CD4-positive, alpha-beta T cell treated with Interleukin-15 for 1 hour (primary cell): Measurements from ENCODE around the gene CWC15.
"Not testable (repeated sequence)": the region's sequence is repeated elsewhere in the genome, so short reads cannot be mapped to it uniquely, and the experiment has no call there.

Experiments used
- DNase-seq: peaks from one replicate; pipeline ENCODE4 v3.0.0-alpha.2; 2020

The CWC15 gene

DNA sequence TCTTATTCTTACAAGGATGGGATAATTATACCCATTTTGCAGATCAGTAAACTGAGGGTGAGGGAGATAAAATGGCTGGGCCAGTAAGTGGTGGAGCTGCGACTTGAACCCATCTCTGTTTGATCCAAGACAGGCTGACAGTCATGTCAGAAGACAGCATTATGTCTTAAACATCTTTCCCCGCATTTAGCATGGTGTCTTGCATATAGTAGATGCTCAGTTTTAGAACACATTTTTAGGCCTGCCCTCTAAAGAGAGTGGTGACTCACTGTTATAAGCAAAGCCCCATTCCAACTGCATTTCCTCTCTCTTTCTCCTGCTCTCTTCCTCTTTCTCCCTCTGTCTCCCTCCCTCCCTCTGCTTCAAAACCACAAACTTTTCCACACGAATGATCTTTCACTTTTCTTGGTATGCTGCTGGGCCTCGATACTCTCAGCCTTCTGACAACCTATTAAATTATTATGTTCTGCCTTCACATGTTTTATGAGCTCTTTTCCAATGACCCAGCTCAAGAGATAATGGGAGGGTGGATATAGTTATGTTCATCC lies 25.2 kb downstream of the CWC15 start:
- no peak for DNase-seq

DNA sequence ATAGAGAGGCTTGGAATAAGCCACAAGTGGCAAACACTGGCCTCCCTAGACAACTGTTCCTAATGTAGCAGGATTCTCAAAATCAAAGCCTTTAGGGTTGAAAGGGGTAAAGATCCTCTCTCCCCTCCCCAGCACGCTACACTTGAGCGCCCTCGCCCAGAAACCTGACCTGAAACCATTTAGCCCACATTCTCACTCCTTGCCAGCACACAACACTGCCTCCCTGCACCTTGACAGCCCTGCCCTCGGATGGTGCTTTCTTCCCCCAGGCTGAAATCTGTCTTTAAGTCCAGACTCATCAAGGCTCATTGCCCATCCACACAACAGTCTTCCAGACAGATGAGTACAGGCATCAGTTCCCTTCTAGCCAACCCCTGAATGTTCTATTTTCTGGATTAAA lies 26.5 kb downstream of the CWC15 start:
- DNase-seq = no peak

DNA sequence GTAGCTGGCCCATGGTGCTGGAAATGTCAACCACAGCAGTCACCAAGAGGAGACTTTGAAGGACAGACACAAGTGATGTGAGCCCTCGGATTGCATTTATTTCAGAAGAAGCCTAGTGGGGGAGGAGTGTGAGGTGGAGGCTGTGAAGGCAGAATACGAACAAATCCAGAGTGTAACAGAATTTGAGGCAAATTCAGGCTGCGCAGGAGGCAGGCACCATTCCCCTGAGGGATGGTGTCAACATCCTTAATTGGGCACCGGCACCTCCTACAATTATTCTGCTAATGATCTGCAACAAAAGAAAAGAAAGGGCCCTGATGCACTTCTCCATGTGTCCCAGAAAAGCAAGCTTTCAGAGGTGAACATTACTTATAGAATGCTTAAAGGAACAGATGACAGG lies 32.2 kb downstream of the CWC15 start:
- no peak for DNase-seq

DNA sequence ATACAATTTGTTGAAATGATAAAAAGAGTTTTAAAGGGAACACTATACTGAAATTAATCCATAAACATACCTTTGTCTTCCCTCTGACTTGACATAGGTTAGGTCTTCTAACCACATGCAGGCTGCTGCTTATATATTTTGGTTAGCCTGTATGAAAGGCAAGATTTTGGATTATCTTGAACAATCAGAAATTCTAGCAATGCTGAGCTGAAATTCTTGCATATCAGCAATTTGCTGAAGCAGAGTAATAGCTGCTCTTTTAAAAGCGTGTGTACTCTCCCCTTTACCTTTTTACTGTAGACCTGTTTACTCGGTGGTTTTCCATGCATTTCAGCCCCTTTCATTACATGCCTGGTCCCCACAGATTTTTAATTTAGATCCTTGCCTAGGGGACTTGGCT lies 34.0 kb downstream of the CWC15 start:
- no peak for DNase-seq

DNA sequence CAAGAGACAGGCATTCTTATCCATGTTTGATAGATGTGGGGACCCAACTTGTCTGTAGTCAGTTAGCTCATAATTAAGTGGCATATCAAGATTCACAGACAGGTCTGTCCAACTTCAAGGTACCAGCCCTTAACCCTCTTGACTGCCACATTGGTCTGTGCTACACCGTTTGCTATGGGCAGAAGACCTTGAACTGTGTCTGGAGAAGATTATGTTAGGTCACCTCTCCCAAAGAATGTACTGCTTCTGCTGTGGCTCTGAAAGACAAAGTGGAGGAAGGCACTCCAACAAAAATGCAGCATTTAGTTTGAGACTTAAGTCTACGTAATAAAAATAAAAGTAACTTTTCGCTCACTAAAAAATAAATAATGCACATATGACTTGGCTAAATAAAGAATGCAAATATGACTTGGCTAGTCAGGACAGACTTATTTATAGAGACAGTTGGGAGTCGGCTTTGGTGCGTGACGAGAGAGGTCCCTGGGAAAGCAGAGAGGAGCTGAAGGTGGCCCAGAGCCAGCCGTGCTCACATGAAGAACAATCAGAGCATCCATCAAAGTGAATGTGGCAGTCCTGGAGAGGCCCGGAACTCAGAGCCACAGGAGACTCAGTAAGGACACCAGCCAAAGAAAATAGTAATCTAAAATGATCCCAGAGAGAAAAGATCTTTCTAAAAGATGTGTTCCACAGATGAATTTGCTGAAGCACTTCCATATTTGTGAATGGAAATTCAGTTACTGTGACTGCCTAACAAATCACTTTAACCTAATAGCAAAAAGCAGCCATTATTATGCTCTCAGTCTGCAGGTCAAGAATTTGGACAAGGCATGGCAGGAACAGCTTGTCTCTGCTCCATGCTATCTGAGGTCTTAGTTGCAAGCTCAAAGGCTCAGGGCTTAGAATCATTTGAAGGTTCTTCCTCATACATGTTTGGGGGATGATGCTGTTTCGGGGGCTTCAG lies 35.0 kb downstream of the CWC15 start:
- DNase-seq = no peak

DNA sequence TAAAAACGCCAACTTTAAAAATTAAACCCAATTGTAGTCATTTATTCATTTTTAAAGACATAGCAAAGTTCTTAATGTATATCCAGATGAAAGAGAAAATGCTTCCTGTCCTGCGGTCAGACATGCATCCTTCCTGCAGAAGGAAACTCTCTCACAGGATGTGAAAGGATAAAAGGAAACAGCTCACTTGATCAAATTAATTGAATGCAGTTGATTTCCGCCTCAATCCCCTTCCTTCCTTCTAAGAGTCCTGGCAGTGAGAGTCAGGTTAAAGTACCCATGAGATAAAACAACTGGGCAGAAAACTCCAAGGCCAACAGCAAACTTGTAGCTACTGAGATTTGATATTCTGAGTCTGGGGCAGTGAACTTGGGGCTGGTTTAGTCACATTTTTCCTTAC lies 38.5 kb downstream of the CWC15 start:
- no peak for DNase-seq

DNA sequence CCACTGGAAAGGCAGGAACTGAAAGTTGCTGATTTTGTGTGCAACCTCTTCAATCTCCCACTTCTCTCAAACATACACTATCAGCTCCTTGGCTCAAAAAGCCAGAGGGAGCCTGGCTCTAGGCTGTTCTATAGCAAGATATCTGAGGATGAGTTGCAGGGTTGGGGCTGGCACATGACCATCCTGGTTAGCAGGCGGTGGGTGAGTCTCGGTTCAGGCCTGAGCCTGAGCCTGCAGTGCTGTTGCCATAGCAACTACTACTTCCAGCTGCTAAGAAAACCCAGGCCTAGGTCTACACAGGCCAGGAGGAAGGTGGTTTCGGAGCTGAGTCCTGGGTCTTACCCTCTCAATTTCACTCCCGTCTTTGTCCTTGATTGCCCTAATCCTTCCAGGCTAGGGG lies 39.0 kb downstream of the CWC15 start:
- DNase-seq = no peak

DNA sequence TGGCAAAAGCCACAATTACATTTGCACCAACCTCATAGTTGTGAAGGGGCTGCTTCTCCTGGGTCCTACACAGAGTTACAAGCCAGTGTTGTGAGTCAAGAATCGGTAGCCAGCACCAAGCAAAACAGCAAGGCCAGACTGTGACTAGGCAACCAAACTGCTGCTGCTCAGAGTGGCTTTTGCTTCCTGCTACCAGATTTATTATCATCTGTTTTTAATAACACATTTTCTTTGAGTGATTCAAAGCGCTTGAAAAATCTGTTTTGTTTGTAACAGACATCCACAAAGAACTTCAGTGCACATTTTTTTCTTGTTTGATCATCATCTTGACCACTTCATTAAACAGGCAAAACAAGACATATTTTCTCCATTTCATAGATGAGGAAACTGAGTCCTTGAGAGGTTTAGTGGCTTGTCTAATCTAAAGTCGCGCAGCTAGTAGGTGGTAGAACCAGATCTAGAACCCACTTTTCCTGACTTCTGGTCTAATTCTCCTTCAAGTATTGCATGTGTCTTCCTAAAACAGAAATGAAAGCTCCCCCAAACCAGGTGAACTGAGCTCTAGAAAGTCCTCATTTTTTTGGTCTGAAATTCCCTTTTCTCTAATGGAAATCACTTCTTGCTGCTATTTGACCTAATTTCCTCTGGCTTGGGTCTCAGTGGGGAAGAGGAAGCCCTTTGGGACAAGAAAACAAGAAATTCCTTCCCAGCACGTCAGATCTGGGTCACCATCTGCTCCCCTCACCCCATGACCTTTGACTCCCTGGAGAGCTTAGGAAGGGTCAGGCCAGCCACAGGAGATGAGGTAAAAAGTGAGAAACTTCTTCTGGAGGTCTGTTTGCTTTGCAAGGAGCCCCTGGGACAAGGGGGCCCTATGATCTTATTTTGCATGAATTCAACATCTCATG lies 39.9 kb downstream of the CWC15 start:
- no peak for DNase-seq

DNA sequence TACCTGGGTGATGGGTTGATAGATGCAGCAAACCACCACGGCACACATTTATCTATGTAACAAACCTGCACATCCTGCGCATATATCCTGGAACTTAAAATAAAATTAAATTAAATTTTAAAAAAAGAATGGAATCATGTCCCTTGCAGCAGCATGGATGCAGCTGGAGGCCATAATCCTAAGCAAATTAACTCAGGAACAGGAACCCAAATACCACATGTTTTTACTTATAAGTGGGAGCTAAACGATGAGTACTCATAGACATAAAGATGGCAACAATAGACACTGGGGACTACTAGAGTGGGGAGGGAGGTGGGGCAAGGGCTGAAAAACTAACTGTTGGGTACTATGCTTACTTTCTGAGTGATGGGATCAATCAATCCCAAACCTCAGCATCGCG lies 40.9 kb downstream of the CWC15 start:
- DNase-seq = no peak

DNA sequence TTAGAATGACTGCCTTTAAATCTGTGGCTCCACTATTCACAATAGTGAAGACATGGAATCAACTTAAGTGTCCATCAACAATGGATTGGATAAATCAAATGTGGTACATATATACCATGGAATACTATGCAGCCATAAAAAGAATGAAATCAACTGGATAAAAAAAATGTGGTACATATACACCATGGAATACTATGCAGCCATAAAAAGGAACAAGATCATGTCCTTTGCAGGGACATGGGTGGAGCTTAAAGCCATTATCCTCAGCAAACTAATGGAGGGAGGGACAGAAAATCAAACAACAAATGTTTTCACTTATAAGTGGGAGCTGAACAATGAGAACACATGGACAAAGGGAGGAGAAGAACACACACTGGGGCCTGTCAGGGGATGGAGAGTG lies 41.3 kb downstream of the CWC15 start:
- not testable (repeated sequence) for DNase-seq

DNA sequence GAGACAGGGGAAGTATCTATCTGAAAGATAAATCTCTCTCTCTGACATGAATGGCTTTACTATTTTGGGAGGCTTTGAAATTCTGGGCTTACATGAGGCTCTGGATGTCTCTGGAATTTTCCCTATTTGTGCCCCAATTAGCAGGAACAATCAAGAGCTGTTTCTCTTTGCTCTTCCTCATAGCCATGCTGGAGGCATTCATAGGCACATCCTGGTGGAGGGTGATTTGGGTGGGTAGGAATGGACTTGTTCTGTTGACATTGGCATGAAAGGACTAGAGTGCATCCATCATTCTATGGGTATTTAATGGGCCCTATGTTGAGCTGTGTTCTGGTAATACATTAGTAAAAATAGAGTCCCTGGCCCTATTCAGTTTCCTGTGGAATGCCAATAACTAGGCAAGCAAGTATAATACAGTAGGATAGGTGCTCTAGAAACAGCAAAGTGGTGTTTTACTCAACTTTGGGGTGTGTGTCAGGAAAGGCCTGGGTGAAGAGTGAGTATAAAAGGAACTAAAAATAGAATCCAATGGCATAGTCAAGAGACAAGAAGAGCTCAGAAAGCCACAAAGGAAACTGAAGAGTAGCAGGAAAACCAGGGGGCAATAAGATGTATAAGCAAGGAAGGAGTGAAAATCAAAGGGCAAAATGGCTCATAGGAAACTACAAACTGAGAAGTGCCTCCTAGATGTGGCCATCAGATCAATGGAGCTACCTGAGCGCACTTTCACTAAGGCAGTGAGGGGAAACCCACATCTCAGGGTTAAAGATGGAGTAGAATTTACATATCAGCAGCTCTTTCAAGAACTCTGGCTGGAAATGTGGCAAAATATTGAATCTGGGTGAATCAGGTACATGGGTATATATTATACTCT lies 45.0 kb downstream of the CWC15 start:
- DNase-seq = no peak

DNA sequence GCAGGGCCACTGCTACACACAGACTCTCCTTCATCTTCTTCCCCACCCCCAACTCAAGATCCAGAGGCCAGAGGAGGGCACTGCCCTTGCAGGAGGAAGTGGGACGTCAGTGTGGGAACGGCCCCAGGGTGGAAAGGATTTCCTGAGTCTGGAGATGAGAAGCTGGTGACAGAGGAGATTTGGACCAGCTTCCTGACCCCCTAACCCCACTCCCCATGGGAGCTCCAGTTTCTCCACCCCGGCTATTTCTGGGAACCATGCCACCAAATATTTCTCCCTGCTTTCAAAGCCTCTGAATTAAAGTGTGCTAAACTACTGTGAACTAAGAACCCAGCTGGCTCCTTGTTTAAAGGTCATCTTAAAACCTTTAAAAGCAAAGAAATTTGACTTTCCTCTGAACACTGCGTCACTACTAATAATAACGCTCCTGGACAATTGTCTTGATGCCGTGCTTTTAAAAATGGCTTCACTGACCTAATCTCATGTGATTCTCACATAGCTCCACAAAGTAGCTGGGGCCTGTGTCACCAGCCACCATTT lies 46.6 kb downstream of the CWC15 start:
- no peak for DNase-seq

DNA sequence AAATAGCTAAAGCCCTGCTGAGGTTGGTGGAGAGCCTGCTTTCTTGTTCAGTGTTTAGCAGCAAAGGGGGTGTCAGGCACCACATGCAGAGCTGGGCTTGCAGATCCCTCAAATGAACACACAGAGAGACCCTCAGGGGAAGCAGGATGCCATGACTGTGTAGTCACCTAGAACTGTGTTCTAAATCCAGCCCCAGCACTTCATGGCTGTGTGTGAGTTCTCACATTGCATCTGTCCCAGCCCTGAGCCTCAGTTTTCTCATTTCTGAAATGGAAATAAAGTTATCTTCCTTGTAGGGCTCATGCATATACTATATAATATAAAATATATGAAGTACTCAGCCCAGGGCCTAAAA lies 47.1 kb downstream of the CWC15 start:
- no peak for DNase-seq

DNA sequence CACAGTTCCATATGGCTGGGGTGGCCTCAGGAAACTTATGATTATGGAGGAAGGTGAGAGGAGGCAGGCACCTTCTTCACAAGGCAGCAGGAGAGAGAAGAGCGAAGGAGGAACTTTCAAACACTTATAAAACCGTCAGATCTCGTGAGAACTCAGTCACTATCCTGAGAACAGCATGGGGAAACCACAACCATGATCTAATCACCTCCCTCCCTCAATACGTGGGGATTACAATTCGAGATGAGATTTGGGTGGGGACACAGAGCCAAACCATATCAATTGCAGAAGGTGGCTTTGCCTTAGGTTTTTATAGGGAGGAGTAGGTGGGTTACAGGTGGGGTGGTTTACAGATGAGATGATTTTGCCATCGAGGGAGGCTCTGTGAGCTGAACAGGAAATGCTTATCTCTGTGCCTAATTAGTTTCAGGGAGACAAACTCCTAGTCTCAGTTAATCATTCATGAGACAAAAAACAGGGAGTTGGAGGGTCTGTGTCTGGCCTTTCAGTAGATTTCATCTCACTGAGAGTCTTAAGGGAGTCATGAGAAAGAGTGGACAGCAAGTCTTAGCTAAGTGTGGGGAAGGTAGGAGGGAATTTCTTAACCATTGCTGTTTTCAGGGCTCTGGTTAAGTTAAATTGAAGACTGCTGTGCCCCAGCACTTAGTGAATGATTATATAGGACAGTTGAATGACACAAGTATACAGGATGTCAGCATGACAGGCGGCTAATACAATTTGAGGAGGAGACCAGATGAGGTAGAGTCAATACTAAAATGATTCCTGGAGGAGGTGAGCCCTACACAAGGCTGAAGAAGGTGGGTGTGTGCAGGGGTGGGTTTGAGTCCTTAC lies 47.7 kb downstream of the CWC15 start:
- no peak for DNase-seq

DNA sequence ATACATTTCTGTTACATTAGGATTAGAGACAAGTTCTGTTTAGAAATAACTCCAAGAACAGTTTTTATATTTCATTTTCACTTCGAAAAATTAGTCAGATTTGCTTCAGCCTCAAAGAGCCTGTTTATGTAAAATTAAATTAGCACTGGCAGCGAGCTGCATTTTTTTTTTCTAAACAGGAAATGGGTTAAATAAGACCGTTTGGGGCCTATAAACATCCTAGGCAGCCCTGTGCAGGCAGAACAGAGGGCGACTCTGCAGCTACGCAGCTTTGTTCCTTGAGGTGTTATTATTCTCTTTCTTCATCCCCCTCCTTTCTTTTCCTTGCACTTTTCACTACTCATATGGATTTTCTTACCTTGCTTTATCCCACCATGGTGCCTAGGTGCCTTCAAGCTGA lies 48.7 kb downstream of the CWC15 start:
- no peak for DNase-seq

DNA sequence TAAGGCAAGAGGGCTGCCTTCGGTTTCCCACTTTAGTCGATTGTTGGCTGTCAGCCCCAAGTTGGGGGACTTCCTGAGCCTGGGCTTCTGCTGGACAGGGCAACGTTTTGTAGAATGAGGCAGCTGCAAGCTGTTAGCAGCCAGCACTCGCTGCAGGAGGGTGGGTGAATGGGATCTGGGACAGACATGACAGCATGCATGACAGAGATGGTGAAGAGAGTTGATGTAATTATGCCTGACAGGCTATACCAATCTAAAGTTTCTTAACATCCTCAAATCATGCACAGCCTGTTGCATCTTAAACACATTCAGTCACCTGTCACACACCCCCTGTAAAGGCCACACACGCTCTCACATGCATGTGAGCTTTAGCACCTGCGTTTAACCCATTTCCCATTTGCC lies 49.2 kb downstream of the CWC15 start:
- no peak for DNase-seq

DNA sequence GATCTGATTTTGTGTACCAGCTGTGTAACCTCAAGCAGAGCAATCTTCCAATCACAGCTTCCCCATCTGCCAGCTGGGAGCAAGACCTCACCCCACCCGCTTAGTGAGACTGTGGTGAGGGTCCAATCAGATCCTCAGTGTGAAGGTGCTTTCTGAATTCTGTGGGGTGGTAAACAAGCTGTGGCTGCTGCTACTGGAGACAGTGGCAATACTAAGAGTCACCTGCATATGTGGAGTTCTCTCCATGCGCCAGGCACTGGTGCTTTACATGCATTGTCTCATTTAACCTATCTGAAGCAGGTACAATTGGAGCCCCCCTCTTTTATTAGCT lies 50.4 kb downstream of the CWC15 start:
- DNase-seq = no peak

DNA sequence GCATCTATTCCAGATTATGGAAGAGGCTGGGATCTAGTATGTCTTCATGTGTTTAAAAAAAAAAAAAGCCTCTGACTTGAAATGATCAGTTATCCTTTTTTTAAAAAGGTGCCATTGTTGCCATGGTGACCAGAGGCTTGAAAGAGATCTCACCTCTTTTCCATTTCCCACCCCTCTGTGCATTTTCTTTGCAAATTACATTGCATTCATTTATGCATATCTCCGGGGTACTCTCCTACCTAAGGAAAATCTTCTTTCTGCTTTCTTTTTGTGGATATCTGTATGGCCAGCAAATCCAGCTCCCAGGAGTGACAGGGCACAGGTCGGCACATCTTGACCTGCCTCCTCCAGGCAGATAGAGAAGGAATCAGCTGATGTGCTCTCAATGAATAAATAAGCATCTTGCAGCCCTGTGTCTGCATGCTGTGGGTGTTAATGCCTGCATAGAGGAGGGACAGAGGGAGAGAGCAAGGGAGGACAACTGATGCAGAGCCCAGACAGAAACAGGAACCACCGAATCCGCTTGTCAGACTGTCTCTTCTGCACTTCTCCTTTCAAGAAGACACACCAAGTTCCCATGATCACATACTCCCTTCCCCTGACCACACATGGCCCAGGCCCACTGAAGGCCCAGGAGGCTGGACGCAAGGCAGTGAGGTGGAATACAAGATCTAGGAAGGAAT lies 50.9 kb downstream of the CWC15 start:
- DNase-seq = no peak

DNA sequence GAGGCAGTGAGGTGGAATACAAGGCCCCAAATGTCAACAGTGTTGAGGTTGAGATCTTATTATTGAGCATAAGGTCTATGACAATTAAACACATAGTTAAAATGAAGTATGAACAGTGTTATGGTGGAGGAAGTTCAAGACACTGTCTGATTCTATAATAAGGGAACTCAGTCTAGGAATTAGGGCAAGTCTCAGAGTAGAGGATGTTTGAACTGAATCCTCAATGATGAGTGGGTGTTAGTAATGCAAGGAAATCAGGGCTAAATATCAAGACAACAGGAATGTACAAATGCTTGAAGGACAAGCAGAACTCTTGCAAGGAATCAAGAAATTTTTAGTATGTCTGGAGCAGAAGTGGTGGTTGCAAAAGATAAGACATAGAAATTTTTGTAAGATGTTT lies 53.0 kb downstream of the CWC15 start:
- no peak for DNase-seq

DNA sequence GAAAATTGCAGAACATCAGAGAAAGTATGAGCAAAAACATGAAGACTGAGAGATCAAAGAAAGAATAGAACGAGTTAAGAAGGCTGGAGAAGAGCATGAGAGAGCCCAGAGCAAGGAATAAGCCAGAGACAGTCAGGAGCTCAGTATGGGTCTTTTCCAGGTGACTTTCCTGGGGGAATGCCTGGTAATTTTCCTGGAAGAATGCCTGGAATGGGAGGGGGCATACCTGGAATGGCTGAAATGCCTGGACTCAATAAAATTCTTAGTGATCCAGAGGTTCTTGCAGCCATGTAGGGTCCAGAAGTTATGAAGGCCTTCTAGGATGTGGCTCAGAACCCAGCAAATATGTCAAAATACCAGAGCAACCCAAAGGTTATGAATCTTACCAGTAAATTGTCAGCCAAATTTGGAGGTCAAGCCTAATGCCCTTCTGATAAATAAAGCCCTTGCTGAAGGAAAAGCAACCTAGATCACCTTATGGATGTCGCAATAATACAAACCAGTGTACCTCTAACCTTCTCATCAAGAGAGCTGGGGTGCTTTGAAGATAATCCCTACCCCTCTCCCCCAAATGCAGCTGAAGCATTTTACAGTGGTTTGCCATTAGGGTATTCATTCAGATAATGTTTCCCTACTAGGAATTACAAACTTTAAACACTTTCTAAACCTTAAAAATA lies 59.5 kb downstream of the CWC15 start:
- not testable (repeated sequence) for DNase-seq
